Progenitor cell of endocrine pancreas (in vitro differentiated cells): ENCODE data around the gene CD52. TPM values are rescaled to one million over a fixed set of nuclear protein-coding genes. Genes with fewer than 3 reads are reported as not detected.

Experiments used
- DNase-seq: peaks from one replicate; pipeline ENCODE4 v3.0.0; 2021; ENCODE audit warnings: low spot score; ENCODE audit not compliant: unreplicated experiment
- H3K27ac Mint-ChIP-seq: 2 replicates; pipeline ENCODE4 v1.8.0; 2021; ENCODE audit warnings: mild to moderate bottlenecking, moderate library complexity, mixed read lengths
- H3K27me3 Mint-ChIP-seq: 2 replicates; pipeline ENCODE4 v1.8.0; 2021; ENCODE audit warnings: mixed read lengths
- H3K36me3 Mint-ChIP-seq: 2 replicates; pipeline ENCODE4 v1.8.0; 2022; ENCODE audit warnings: mixed read lengths; ENCODE audit not compliant: insufficient read depth
- H3K4me1 Mint-ChIP-seq: 2 replicates; pipeline ENCODE4 v1.8.0; 2021; ENCODE audit warnings: low read depth, mixed read lengths
- H3K4me3 Mint-ChIP-seq: 2 replicates; pipeline ENCODE4 v1.8.0; 2021; ENCODE audit warnings: low read depth, mild to moderate bottlenecking, moderate library complexity, mixed read lengths
- H3K9me3 Mint-ChIP-seq: 2 replicates; pipeline ENCODE4 v1.8.0; 2021; ENCODE audit warnings: low read depth, mixed read lengths
- long read RNA-seq: library from polyadenylated mRNA; unstranded; transcript quantifications from one replicate; pipeline ENCODE4 v2.0.0, GENCODE V29; 2020
- total RNA-seq: library from RNA; stranded (reverse); gene quantifications from 2 replicates; pipeline ENCODE4 v1.2.1, GENCODE V29; 2021
- TF ChIP-seq, protein P1 (sequence below): fragments of 200-600 bp; sonication (generic); IDR thresholded peaks from one replicate; pipeline ENCODE4 v1.5.0; 2021; ENCODE audit warnings: antibody characterized with exemption, mild to moderate bottlenecking; ENCODE audit not compliant: unreplicated experiment

Gene CD52, protein sequence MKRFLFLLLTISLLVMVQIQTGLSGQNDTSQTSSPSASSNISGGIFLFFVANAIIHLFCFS
- 0.89 and 1.8 TPM in 2 replicates for total RNA-seq
- long read RNA-seq: 0 reads

DNA sequence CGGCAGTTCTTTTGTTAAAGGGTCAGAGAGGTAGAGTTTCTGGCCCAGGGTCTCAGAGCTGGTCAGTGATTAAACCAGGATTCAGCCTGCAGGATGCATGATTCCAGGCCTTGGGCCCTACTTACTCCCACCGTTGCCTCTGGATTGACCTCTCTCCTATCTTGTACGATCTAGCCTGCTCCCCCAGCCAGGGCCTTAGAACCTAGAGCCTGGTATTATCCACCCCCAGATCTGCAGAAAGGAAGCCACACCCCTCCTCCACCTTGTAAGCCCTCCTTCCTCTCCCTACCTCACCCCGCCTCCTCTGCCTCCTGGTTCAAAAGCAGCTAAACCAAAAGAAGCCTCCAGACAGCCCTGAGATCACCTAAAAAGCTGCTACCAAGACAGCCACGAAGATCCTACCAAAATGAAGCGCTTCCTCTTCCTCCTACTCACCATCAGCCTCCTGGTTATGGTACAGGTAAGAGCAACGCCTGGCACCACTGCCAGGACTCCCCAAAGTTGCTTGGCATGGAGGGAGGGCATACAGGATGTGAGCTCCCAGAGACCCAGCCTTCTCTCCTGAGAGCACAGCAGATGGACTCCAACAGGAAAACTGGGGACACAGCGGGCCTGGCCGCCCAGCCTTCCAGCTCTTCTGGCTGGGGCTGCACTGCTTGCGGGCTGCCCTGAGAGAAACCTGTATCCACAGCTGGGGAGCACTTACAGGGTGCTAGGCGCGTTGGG, at the start of gene CD52:
Gene CD52, plus strand, starts transcription at position 347 of the 726 bp plus-strand sequence. Its CDS starts 60 bp downstream, at position 407.
- no peaks in the 10 kb centered on the region for H3K27me3 Mint-ChIP-seq
- H3K9me3 Mint-ChIP-seq: no peaks in the 10 kb centered on the region
- peaks cover 7% of the 10 kb centered on the region for H3K4me1 Mint-ChIP-seq
- H3K4me3 Mint-ChIP-seq: no peak within 1 kb of the TSS
- peaks cover 5% of the 10 kb centered on the region for H3K36me3 Mint-ChIP-seq
- TF ChIP-seq, protein P1, sequence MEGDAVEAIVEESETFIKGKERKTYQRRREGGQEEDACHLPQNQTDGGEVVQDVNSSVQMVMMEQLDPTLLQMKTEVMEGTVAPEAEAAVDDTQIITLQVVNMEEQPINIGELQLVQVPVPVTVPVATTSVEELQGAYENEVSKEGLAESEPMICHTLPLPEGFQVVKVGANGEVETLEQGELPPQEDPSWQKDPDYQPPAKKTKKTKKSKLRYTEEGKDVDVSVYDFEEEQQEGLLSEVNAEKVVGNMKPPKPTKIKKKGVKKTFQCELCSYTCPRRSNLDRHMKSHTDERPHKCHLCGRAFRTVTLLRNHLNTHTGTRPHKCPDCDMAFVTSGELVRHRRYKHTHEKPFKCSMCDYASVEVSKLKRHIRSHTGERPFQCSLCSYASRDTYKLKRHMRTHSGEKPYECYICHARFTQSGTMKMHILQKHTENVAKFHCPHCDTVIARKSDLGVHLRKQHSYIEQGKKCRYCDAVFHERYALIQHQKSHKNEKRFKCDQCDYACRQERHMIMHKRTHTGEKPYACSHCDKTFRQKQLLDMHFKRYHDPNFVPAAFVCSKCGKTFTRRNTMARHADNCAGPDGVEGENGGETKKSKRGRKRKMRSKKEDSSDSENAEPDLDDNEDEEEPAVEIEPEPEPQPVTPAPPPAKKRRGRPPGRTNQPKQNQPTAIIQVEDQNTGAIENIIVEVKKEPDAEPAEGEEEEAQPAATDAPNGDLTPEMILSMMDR: no peak
- peak within 1 kb of the TSS; percentile 67 for H3K27ac Mint-ChIP-seq
- DNase-seq: no peak

DNA sequence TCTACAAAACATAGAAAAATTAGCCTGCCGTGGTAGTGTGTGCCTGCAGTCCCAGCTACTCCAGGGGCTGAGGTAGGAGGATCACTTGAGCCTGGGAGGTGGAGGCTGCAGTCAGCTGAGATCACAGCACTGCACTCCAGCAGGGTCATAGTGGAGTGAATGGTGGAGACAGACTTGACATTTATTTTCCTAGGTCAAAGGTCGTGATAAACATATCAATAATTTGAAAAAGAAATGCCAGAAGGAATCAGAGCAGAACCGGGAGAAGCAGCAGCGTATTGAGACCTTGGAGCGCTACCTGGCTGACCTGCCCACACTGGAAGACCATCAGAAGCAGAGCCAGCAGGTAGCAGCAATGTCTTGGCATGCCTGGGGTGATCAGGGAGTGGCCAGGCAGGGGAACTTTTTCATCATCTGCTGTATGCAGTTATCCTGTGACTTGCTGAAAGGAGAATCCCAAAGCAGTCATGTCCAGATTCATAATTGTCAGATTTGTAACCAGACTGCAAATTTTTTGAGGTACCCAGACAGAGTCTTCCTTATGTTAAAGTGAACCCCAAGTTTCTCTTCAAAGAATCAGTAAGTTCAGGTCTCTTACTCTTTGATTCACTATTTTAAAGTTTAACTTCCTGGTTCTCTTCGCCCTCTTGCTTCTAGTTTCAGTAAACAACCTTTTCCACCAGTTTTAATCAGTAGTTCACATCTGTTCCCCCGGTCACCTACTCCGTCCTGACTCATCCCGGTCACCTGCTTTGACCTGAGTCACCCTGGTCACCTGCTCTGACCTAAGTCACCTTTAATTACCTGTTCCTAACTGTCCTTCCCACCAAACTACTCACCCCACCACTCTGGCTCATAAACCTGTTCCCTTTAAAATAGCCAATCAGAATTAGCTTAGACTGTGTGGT, 49.2 kb upstream of the CD52 start:
- H3K27ac Mint-ChIP-seq: no peak overlapping the region

DNA sequence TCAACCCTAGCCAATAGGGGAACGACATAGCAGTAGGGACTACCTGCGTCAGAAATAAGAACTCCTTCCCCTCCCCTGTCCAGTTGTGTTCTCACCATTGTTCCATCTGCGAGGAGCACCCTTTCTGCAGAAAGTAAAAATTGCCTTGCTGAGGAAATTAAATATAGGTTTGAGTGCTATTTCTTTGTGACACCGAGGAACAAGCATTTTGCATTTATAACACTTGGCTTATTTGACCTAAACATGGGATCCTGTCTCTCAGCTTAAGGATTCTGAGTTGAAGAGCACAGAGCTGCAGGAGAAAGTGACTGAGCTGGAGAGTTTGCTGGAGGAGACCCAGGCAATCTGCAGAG, 48.6 kb upstream of the CD52 start:
- no peak for DNase-seq
- H3K4me1 Mint-ChIP-seq: no peaks in the 10 kb centered on the region
- peaks cover 37% of the 10 kb centered on the region for H3K36me3 Mint-ChIP-seq
- H3K27ac Mint-ChIP-seq: no peak overlapping the region
- no peaks in the 10 kb centered on the region for H3K9me3 Mint-ChIP-seq
- no peak overlapping the region for H3K4me3 Mint-ChIP-seq
- TF ChIP-seq, protein P1: no peak
- H3K27me3 Mint-ChIP-seq: no peaks in the 10 kb centered on the region

More for the DNA sequence above, 49.2 kb upstream of the CD52 start:
- Mint-ChIP-seq H3K4me3 (no peak overlapping the region), H3K27me3 (no peaks in the 10 kb centered on the region), H3K9me3 (no peaks in the 10 kb centered on the region), H3K4me1 (no peaks in the 10 kb centered on the region), H3K36me3 (peaks cover 42% of the 10 kb centered on the region)
- TF ChIP-seq, protein P1: no peak
- no peak for DNase-seq

- TF ChIP-seq, protein P1: no peak
- Mint-ChIP-seq H3K27me3 (no peaks in the 10 kb centered on the region), H3K4me1 (peaks cover 26% of the 10 kb centered on the region), H3K27ac (no peak overlapping the region), H3K4me3 (no peak overlapping the region), H3K9me3 (no peaks in the 10 kb centered on the region), H3K36me3 (peaks cover 20% of the 10 kb centered on the region)
- no peak for DNase-seq
Measured at GRCh38 chr1:26274801-26275425, 42.8 kb upstream of the CD52 start.
